Caco-2 (cell line): ENCODE data around the gene SUSD1. TPM values are rescaled to one million over a fixed set of nuclear protein-coding genes. Genes with fewer than 3 reads are reported as not detected.

ENCODE experiments used
- BruUV-seq: library from RNA; stranded (reverse); fragments of 400-500 nt; replicated peaks from 2 replicates; lab custom pipeline; 2021; lab: Mats Ljungman, UMichigan
- CTCF ChIA-PET: fragments of 300-600 bp; sonication (Branson Sonifier 250); formaldehyde crosslinking; loops from one replicate; lab custom pipeline; 2022; ENCODE audit warnings: antibody characterized with exemption; lab: Charles Lee
- POLR2A ChIA-PET: fragments of 300-600 bp; sonication (Branson Sonifier 250); formaldehyde crosslinking; loops from one replicate; lab custom pipeline; 2022; ENCODE audit warnings: antibody characterized with exemption; lab: Charles Lee
- DNase-seq, 2 experiments: peaks; one replicate each; pipeline versions ENCODE4 v3.0.0 to v3.0.0-alpha.2; 2020 to 2022
- H3K27me3 ChIP-seq: replicated peaks from 2 replicates; pipeline ENCODE4 v1.6.0; 2011; ENCODE audit warnings: low read length; ENCODE audit not compliant: control insufficient read depth, insufficient read depth
- H3K36me3 ChIP-seq: 2 replicates; pipeline ENCODE4 v1.5.1; 2011; ENCODE audit warnings: low read length; ENCODE audit not compliant: control insufficient read depth, insufficient read depth
- H3K4me1 ChIP-seq: fragments of 250-450 bp; sonication (Bioruptor Pico); 2 replicates; pipeline ENCODE4 v1.5.1; 2020; ENCODE audit warnings: mild to moderate bottlenecking
- H3K4me3 ChIP-seq: 2 replicates; pipeline ENCODE4 v1.5.1; 2011; ENCODE audit warnings: low read depth, mild to moderate bottlenecking, control low read depth, low read length
- H3K9me3 ChIP-seq: fragments of 250-450 bp; sonication (Bioruptor Pico); 2 replicates; pipeline ENCODE4 v1.5.1; 2020; ENCODE audit warnings: mild to moderate bottlenecking, moderate library complexity
- H3K27ac Mint-ChIP-seq: one replicate; pipeline ENCODE4 v1.8.0; 2022; ENCODE audit warnings: mixed read lengths; ENCODE audit not compliant: unreplicated experiment
- H3K27me3 Mint-ChIP-seq: one replicate; pipeline ENCODE4 v1.8.0; 2022; ENCODE audit warnings: mixed read lengths; ENCODE audit not compliant: insufficient read depth, unreplicated experiment
- H3K36me3 Mint-ChIP-seq: one replicate; pipeline ENCODE4 v1.8.0; 2022; ENCODE audit warnings: mild to moderate bottlenecking, mixed read lengths; ENCODE audit not compliant: insufficient read depth, unreplicated experiment
- H3K4me1 Mint-ChIP-seq: one replicate; pipeline ENCODE4 v1.8.0; 2022; ENCODE audit warnings: low read depth, mixed read lengths; ENCODE audit not compliant: unreplicated experiment
- H3K4me3 Mint-ChIP-seq: one replicate; pipeline ENCODE4 v1.8.0; 2022; ENCODE audit warnings: mild to moderate bottlenecking, moderate library complexity, mixed read lengths; ENCODE audit not compliant: unreplicated experiment
- H3K9me3 Mint-ChIP-seq: one replicate; pipeline ENCODE4 v1.8.0; 2022; ENCODE audit warnings: mixed read lengths; ENCODE audit not compliant: unreplicated experiment
- CTCF ChIP-seq, 2 experiments: fragments of 200-600 bp in 1 of 2; IDR thresholded peaks; 1 replicate in 1 of 2; 2 replicates in 1 of 2; pipeline versions ENCODE4 v1.5.1 to v1.8.0; 2011 to 2022; ENCODE audit warnings: antibody characterized with exemption in 1 of 2, control low read depth in 1 of 2, inconsistent platforms in 1 of 2, low read depth in 1 of 2, low read length in 1 of 2, mild to moderate bottlenecking in 1 of 2, moderate library complexity in 1 of 2; ENCODE audit not compliant: insufficient read depth in 1 of 2, severe bottlenecking in 1 of 2, unreplicated experiment in 1 of 2
- intact Hi-C: fragments of 100-400 bp; cut with micrococcal nuclease; formaldehyde crosslinking; loops from one replicate; pipeline ENCODE4 v1.10.0; 2022; ENCODE audit not compliant: unreplicated experiment
- total RNA-seq: library from RNA; stranded (reverse); gene quantifications from 2 replicates; pipeline ENCODE4 v1.2.3, GENCODE V29; 2022

Gene SUSD1
- total RNA-seq, 1 experiment from 2014 or later: 53.4 TPM

- Mint-ChIP-seq H3K4me3 (no peak overlapping the region), H3K27me3 (no peaks in the 10 kb centered on the region), H3K4me1 (peaks cover 6% of the 10 kb centered on the region), H3K36me3 (peaks cover 87% of the 10 kb centered on the region), H3K9me3 (no peaks in the 10 kb centered on the region), H3K27ac (no peak overlapping the region)
- TF ChIP-seq CTCF (IDR thresholded peaks at IDR 0.05; ENCODE audit: insufficient read depth in 1 of 2, low read depth in 1 of 2, low read length in 1 of 2, severe bottlenecking in 1 of 2, unreplicated experiment in 1 of 2): no peak
- CTCF ChIA-PET: interaction anchor here (0.6 kb wide), 1 partner anchor 98 kb away, joined by 3 read pairs; no protein-coding TSS in a partner anchor
- Histone ChIP-seq H3K4me3 (no peak overlapping the region), H3K4me1 (no peaks in the 10 kb centered on the region), H3K9me3 (no peaks in the 10 kb centered on the region), H3K27me3 (no peaks in the 10 kb centered on the region), H3K36me3 (peaks cover 1% of the 10 kb centered on the region; the same call in 1 of the 2 replicates)
- BruUV-seq: no TSS peak
- DNase-seq: no peak
- intact Hi-C loops: no loop called here
- POLR2A ChIA-PET: no interaction called here
Measured at GRCh38 chr9:112218908-112219307, 43.8 kb upstream of the SUSD1 start.

GRCh38 chr9:112212926-112213325 is 37.8 kb upstream of the SUSD1 start:
- Mint-ChIP-seq H3K4me3 (no peak overlapping the region), H3K27ac (no peak overlapping the region), H3K27me3 (no peaks in the 10 kb centered on the region), H3K9me3 (no peaks in the 10 kb centered on the region), H3K4me1 (peaks cover 16% of the 10 kb centered on the region), H3K36me3 (peaks cover 97% of the 10 kb centered on the region)
- no peak for DNase-seq
- no peak overlapping the region for H3K4me3 ChIP-seq
- H3K4me1 ChIP-seq: no peaks in the 10 kb centered on the region
- POLR2A ChIA-PET: no interaction called here
- peaks cover 4% of the 10 kb centered on the region for H3K36me3 ChIP-seq
- CTCF ChIA-PET: no interaction called here
- no peaks in the 10 kb centered on the region for H3K27me3 ChIP-seq
- TF ChIP-seq CTCF (IDR thresholded peaks at IDR 0.05; ENCODE audit: insufficient read depth in 1 of 2, low read depth in 1 of 2, low read length in 1 of 2, severe bottlenecking in 1 of 2, unreplicated experiment in 1 of 2): no peak
- intact Hi-C loops: no loop called here
- H3K9me3 ChIP-seq: no peaks in the 10 kb centered on the region
- no TSS peak for BruUV-seq

- peaks cover 2% of the 10 kb centered on the region; the same call in 1 of the 2 replicates for H3K36me3 ChIP-seq
- peak overlapping the region; percentile 2 for H3K27ac Mint-ChIP-seq
- ChIA-PET CTCF (no interaction called here), POLR2A (interaction anchor here (0.6 kb wide), 1 partner anchor 1646 kb away, joined by 4 read pairs; no protein-coding TSS in a partner anchor)
- intact Hi-C loops: no loop called here
- no peaks in the 10 kb centered on the region for H3K4me1 ChIP-seq
- H3K27me3 Mint-ChIP-seq: no peaks in the 10 kb centered on the region
- peaks cover 90% of the 10 kb centered on the region for H3K36me3 Mint-ChIP-seq
- H3K9me3 ChIP-seq: no peaks in the 10 kb centered on the region
- H3K9me3 Mint-ChIP-seq: no peaks in the 10 kb centered on the region
- TF ChIP-seq CTCF (IDR thresholded peaks at IDR 0.05; ENCODE audit: insufficient read depth in 1 of 2, low read depth in 1 of 2, low read length in 1 of 2, severe bottlenecking in 1 of 2, unreplicated experiment in 1 of 2): no peak
- BruUV-seq: no TSS peak
- DNase-seq: no peak
- no peak overlapping the region for H3K4me3 ChIP-seq
- H3K27me3 ChIP-seq: no peaks in the 10 kb centered on the region
- H3K4me3 Mint-ChIP-seq: no peak overlapping the region
- H3K4me1 Mint-ChIP-seq: peaks cover 12% of the 10 kb centered on the region
Measured at GRCh38 chr9:112207451-112207850, 32.4 kb upstream of the SUSD1 start.
